WERI-Rb-1 (cell line): ENCODE results near the gene ESYT1.
A peak's percentile ranks its signal among the peaks of the same experiment; 100 is the strongest.

ENCODE experiments used
- DNase-seq: peaks from one replicate; pipeline ENCODE4 v3.0.0-alpha.2; 2020
- H3K27ac ChIP-seq: fragments of 250-450 bp; sonication (Bioruptor Pico); 2 replicates; pipeline ENCODE4 v1.5.1; 2020; ENCODE audit warnings: mild to moderate bottlenecking, moderate library complexity
- H3K27me3 ChIP-seq: fragments of 250-450 bp; sonication (Bioruptor Pico); 2 replicates; pipeline ENCODE4 v1.5.1; 2021; ENCODE audit warnings: mild to moderate bottlenecking, low read depth, moderate library complexity; ENCODE audit not compliant: insufficient read depth, severe bottlenecking
- H3K36me3 ChIP-seq: fragments of 250-450 bp; sonication (Bioruptor Pico); 2 replicates; pipeline ENCODE4 v1.5.1; 2020; ENCODE audit warnings: mild to moderate bottlenecking, moderate library complexity
- H3K4me3 ChIP-seq: 2 replicates; pipeline ENCODE4 v1.5.1; 2011; ENCODE audit warnings: low read depth, mild to moderate bottlenecking, control low read depth, low read length
- H3K9me3 ChIP-seq: fragments of 250-450 bp; sonication (Bioruptor Pico); 2 replicates; pipeline ENCODE4 v1.5.1; 2021; ENCODE audit warnings: mild to moderate bottlenecking, moderate library complexity; ENCODE audit not compliant: severe bottlenecking
- TF ChIP-seq, protein P1 (sequence below): IDR thresholded peaks from 2 replicates; pipeline ENCODE4 v1.5.1; 2011; ENCODE audit warnings: low read depth, mild to moderate bottlenecking, control low read depth, inconsistent platforms, low read length

Gene ESYT1

DNA sequence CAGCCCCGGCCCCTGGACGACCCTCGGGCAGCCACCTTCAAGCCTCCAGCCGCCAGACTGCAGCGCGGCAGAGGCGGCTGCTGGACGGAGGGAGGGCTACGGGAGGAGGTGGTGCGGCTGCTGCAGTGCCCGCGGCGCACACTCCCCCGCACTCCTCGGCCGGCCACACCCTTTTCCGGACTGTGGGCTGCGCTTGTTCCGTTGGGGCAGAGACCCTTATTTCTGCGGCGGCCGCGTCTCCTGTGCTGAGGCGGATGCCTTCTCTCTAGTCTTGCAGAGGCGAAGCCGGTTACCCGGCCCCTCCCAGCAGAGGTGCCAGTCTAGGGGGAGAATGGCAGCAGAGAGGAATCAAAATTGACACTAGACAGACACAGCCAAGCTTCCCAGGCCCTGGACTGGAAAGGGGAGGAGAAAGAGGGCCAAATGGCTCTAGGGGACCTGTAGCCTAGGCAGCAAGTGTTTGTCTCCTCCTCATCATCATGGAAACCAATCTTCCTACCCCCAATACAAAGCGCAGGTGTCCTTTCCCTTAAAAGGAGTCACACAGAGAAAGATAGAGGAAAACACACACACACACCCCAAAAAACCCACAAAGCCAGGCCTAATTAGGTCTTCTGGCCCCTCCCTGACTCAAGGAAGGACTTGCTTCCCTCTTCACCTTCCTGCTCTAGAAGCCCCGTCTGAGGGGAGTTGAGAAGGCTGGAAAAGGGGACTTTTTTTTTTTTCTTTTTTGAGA lies 1.3 kb downstream of the ESYT1 start:
- Histone ChIP-seq H3K36me3 (peaks cover 41% of the 10 kb centered on the region), H3K4me3 (peak overlapping the region; percentile 78), H3K9me3 (no peaks in the 10 kb centered on the region), H3K27me3 (no peaks in the 10 kb centered on the region), H3K27ac (no peak overlapping the region)
- TF ChIP-seq, protein P1, sequence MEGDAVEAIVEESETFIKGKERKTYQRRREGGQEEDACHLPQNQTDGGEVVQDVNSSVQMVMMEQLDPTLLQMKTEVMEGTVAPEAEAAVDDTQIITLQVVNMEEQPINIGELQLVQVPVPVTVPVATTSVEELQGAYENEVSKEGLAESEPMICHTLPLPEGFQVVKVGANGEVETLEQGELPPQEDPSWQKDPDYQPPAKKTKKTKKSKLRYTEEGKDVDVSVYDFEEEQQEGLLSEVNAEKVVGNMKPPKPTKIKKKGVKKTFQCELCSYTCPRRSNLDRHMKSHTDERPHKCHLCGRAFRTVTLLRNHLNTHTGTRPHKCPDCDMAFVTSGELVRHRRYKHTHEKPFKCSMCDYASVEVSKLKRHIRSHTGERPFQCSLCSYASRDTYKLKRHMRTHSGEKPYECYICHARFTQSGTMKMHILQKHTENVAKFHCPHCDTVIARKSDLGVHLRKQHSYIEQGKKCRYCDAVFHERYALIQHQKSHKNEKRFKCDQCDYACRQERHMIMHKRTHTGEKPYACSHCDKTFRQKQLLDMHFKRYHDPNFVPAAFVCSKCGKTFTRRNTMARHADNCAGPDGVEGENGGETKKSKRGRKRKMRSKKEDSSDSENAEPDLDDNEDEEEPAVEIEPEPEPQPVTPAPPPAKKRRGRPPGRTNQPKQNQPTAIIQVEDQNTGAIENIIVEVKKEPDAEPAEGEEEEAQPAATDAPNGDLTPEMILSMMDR = no peak
- DNase-seq = peak; percentile 48

DNA sequence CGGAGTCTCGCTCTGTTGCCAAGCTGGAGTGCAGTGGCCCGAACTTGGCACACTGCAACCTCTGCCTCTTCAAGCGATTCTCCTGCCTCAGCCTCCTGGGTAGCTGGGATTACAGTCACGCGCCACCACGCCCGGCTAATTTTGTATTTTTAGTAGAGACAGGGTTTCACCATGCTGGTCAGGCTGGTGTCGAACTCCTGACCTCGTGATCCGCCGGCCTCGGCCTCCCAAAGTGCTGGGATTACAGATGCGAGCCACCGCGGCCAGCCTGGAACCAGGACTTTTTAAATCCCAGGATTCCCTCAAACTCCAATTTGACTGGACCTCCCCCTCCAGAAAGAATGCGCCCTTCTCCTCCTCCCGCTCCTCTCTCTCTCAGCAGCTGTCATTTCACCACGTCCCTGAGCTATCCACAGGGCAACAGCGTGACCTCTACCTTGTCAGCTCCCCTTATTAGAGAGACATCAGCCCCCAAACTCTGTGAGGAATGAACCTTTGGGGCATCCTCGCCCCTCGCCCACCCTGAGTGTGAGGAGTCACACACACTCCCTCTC lies 2.0 kb downstream of the ESYT1 start:
- TF ChIP-seq, protein P1 = no peak
- no peak for DNase-seq
- H3K27ac ChIP-seq = no peak overlapping the region
- peaks cover 46% of the 10 kb centered on the region for H3K36me3 ChIP-seq
- H3K4me3 ChIP-seq = no peak overlapping the region
- no peaks in the 10 kb centered on the region for H3K27me3 ChIP-seq
- H3K9me3 ChIP-seq = no peaks in the 10 kb centered on the region

DNA sequence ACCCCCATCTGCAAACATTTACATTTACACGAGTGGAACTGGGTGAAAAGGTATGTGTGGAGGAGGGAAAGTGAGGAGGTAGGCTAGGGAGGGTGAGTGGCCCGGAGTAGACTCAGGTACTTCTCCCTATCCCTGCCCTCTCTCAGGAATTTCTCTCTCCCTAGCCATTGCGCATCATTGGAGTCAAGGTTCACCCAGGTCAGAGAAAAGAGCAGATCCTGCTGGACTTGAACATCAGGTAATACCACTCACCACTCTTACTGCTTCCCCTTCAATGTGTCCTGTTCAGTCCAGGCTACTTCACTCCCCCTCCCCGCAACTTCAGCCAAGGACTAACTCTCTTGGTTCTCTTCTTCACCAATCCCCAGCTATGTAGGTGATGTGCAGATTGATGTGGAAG lies 2.8 kb downstream of the ESYT1 start:
- Histone ChIP-seq H3K9me3 (no peaks in the 10 kb centered on the region), H3K27ac (no peak overlapping the region), H3K36me3 (peaks cover 46% of the 10 kb centered on the region), H3K27me3 (no peaks in the 10 kb centered on the region), H3K4me3 (no peak overlapping the region)
- TF ChIP-seq, protein P1 = no peak
- DNase-seq = no peak

DNA sequence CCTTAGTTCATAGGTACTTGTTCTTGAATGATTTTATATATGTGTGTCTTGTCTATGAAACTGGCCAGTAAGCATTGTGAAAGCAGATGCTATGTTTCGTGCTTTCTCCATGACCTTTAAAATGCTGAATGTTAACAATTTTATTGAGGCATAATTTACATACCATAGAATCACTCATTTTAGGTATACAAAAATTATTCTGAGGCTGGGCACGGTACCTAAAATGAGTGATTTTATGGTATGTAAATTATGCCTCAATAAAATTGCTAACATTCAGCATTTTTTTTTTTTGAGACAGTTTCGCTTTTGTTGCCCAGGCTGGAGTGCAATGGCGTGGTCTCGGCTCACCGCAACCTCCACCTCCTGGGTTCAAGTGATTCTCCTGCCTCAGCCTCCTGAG lies 6.8 kb downstream of the ESYT1 start:
- Histone ChIP-seq H3K4me3 (no peak overlapping the region), H3K36me3 (peaks cover 75% of the 10 kb centered on the region), H3K27ac (no peak overlapping the region), H3K27me3 (no peaks in the 10 kb centered on the region), H3K9me3 (no peaks in the 10 kb centered on the region)
- DNase-seq = no peak
- TF ChIP-seq, protein P1 = no peak

DNA sequence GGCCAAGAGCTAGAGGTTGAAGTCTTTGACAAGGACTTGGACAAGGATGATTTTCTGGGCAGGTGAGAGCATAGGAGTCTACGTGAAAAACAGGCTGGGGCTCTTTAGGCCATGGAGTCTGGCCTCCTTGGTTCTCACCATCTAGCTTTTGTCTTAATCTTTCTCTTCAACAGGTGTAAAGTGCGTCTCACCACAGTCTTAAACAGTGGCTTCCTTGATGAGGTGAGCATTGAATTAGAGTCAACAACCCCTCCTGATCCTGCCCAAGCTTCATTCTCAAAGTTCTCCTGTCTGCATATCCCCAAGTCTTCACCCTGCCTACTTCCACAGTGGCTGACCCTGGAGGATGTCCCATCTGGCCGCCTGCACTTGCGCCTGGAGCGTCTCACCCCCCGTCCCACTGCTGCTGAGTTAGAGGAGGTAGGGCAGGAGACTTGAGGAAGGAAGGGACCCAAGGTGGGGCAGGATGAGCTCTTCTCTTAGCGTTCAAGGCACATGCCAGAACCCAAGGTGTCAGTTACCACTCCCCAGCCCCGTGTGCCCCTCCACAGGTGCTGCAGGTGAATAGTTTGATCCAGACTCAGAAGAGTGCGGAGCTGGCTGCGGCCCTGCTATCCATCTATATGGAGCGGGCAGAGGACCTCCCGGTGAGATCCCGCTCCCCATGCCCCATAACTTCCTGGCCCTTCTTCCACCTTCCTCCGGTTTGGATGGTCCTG lies 9.9 kb downstream of the ESYT1 start:
- Histone ChIP-seq H3K9me3 (no peaks in the 10 kb centered on the region), H3K36me3 (peaks cover 66% of the 10 kb centered on the region), H3K4me3 (no peak overlapping the region), H3K27me3 (no peaks in the 10 kb centered on the region), H3K27ac (no peak overlapping the region)
- no peak for DNase-seq
- TF ChIP-seq, protein P1 = no peak
